Measurements from ENCODE around the gene STK17A.
A peak's percentile ranks its signal among the peaks of the same experiment; 100 is the strongest.
"Not testable (repeated sequence)": the region's sequence is repeated elsewhere in the genome, so short reads cannot be mapped to it uniquely, and the experiment has no call there.

The STK17A gene

GRCh38 chr7:43671521-43671920, 88.6 kb downstream of the STK17A start:
- in situ Hi-C loops (cut with HindIII; ENCODE audit: low sequenced_read_pairs) = no loop called here
- no peak for TF ChIP-seq CTCF (IDR thresholded peaks at IDR 0.05; ENCODE audit: low read depth, low read length)
- no peak overlapping the region for H3K4me3 ChIP-seq (ENCODE audit: low read depth, low read length)
- DNase-seq (ENCODE audit: low read depth, low spot score) = no peak

GRCh38 chr7:43673243-43673976, 90.5 kb downstream of the STK17A start:
- H3K4me3 ChIP-seq (ENCODE audit: low read depth, low read length); in situ Hi-C loops (cut with HindIII; ENCODE audit: low sequenced_read_pairs): not testable (repeated sequence)
- peak; percentile 60 for DNase-seq (ENCODE audit: low read depth, low spot score)

GRCh38 chr7:43674559-43675436, 91.9 kb downstream of the STK17A start:
- TF ChIP-seq CTCF (IDR thresholded peaks at IDR 0.05; ENCODE audit: low read depth, low read length) = no peak
- H3K4me3 ChIP-seq (ENCODE audit: low read depth, low read length) = no peak overlapping the region
- in situ Hi-C loops (cut with HindIII; ENCODE audit: low sequenced_read_pairs) = no loop called here
- peak; percentile 88 for DNase-seq (ENCODE audit: low read depth, low spot score)
